Right forelimb (tissue), 1 donor: ENCODE results near the gene CERKL.

Source experiments
- DNase-seq: peaks from one replicate; pipeline ENCODE4 v3.0.0-alpha.2; 2018

CERKL gene

GRCh38 chr2:181499231-181499630 is 157.7 kb downstream of the CERKL start:
- DNase-seq: no peak
